Measurements from ENCODE around the gene ADGRG4.

DNA sequence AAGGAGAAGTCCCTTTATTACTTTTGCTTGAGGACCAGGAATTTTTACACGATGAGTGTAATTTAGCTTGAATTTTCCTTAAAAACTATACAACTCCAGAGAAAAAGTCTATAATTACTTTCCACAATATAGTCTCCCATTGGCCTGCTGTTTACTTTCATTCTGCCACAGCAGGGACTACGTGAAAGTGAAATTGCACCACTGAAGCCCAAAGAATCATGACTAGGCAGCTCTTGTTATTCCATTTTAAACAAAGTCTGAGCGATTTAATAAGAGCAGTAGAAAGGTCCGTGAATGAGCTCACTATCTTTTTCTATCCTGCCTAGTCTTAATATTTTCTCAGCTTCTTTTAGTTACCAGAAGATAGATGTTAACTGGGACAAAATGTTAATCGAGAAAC lies 68.6 kb downstream of the ADGRG4 start:
- TF ChIP-seq, protein P1, sequence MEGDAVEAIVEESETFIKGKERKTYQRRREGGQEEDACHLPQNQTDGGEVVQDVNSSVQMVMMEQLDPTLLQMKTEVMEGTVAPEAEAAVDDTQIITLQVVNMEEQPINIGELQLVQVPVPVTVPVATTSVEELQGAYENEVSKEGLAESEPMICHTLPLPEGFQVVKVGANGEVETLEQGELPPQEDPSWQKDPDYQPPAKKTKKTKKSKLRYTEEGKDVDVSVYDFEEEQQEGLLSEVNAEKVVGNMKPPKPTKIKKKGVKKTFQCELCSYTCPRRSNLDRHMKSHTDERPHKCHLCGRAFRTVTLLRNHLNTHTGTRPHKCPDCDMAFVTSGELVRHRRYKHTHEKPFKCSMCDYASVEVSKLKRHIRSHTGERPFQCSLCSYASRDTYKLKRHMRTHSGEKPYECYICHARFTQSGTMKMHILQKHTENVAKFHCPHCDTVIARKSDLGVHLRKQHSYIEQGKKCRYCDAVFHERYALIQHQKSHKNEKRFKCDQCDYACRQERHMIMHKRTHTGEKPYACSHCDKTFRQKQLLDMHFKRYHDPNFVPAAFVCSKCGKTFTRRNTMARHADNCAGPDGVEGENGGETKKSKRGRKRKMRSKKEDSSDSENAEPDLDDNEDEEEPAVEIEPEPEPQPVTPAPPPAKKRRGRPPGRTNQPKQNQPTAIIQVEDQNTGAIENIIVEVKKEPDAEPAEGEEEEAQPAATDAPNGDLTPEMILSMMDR (IDR thresholded peaks at IDR 0.05) = no peak
- TF ChIP-seq POLR2A (IDR thresholded peaks at IDR 0.05) = no peak

Measured in testis (tissue), 2 donors.